ENCODE results near the gene VEZT.
"Not testable (repeated sequence)": the region's sequence is repeated elsewhere in the genome, so short reads cannot be mapped to it uniquely, and the experiment has no call there.

The VEZT gene, protein sequence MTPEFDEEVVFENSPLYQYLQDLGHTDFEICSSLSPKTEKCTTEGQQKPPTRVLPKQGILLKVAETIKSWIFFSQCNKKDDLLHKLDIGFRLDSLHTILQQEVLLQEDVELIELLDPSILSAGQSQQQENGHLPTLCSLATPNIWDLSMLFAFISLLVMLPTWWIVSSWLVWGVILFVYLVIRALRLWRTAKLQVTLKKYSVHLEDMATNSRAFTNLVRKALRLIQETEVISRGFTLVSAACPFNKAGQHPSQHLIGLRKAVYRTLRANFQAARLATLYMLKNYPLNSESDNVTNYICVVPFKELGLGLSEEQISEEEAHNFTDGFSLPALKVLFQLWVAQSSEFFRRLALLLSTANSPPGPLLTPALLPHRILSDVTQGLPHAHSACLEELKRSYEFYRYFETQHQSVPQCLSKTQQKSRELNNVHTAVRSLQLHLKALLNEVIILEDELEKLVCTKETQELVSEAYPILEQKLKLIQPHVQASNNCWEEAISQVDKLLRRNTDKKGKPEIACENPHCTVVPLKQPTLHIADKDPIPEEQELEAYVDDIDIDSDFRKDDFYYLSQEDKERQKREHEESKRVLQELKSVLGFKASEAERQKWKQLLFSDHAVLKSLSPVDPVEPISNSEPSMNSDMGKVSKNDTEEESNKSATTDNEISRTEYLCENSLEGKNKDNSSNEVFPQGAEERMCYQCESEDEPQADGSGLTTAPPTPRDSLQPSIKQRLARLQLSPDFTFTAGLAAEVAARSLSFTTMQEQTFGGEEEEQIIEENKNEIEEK

GRCh38 chr12:95217377-95218149, at the start of gene VEZT, which contains the start of gene FGD6:
TSS of gene VEZT (plus strand) at chr12:95217807. CDS start at chr12:95217851, 44 bp downstream.
TSS of gene FGD6 (minus strand) at chr12:95217467. CDS start at chr12:95217240, 227 bp downstream.
- DNase-seq, result peak; percentile 98

GRCh38 chr12:95168746-95169145, 48.9 kb upstream of the VEZT start:
- DNase-seq, result peak; percentile 32

DNA sequence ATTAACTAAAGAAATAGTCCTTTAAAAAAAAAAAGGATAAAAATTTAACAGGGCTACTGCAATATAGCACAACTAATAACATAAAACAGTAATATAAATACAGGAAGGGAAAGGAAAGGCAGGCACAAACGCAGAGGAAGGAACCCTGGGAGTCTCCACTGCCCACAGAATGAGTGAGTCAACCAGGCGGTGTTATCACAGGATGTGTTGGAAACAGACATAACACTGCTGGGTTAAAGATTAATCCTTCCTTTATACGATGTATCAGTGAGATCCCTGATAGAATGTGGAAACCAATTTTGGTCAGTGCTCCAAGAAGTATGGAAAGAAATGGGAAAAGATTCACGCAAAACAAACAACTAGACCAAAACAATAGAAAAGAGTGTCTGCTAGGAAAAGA, 48.2 kb upstream of the VEZT start:
- peak; percentile 98 for DNase-seq

- DNase-seq, result peak; percentile 86
Measured at GRCh38 chr12:95173392-95174251, 44.0 kb upstream of the VEZT start.

DNA sequence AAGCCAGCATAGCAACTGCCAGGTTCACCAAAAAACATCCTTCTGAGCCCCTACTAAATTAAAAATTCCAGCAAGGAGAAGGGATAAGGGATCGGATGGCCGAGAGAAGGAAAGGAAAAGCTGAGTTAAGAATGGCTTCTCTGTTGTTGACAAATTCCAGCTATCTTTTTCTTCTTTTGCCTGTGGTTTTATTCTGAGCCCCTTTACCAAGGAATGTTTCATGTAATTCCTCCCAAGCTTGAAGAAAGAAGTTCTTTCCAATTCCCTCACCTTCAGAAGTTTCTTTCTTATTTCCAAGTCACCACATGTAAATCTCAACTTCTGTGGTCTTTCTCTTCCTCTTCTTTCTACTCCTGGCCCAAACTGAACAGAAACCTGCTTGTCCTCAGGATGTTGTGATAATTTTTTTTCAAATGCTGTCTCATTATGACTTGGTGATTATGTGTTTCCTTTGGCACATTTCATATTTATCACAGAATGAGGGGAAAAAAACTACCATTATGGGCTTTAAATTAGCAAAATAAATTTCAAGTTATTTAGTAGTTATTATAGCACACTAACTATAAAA, 40.3 kb upstream of the VEZT start:
- no peak for DNase-seq

GRCh38 chr12:95178136-95178535, 39.5 kb upstream of the VEZT start:
- DNase-seq, result no peak

DNA sequence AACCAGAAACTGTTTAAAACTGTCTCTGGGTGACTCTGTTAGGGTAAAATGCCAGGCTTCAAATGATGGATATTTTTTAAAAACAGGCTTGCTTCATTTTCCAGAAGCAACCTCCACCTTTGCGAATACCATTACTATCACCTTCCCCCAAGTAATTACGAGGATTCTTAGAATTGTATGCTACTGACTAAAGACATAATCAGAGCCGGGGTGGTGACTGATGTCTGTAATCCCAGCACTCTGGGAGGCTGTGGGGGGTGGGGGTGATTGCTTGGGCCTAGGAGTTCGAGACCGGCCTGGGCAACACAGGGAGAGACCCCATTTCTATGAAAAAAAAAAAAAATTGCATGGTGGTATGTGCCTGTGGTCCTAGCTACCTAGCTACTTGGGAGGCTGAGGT, 38.6 kb upstream of the VEZT start:
- DNase-seq, result no peak

DNA sequence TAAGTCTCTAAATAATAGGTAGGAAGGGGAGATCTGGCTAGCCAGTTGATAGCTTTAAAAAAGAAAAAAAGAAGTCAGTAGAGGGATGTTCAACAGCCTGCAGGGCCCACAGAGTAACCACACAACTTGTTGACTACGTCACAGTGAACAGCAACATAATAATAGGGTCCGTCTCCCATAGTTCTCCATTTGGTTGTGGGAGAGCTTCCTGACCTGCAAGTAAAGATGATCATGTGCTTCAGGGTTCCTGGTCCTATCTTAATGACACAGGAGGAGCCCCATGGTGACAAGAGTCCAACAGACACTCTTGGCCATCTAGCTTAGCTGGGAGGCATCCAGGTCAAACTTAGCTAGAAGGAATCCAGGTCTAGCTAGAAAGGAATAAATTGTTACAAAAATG, 36.5 kb upstream of the VEZT start:
- DNase-seq, result no peak

DNA sequence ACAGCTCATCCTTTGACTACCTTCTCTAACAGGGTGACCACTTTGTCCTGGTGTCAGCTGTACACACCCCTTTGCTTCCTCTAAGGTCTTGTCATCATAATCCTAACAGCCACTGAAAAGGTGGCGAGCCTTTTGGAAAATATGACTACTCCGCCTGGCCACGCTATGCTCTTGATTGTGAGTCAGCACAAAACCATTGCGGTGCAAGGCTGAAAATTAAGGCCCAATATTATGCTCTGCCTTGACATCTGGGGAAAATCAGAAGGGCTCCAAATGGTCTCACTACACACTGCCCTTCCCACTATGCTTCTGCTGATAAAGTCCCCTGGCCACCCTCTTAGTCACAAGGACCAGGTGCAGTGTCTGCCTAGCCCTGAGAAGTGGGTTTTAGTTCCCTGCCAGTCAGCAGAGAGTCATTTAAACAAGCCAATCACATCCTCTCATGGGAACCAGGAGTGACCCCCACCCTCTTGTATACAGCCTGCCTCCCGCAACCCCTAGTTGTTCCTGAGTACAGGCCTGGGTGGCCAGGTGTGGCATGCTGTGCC, 34.7 kb upstream of the VEZT start:
- no peak for DNase-seq

DNA sequence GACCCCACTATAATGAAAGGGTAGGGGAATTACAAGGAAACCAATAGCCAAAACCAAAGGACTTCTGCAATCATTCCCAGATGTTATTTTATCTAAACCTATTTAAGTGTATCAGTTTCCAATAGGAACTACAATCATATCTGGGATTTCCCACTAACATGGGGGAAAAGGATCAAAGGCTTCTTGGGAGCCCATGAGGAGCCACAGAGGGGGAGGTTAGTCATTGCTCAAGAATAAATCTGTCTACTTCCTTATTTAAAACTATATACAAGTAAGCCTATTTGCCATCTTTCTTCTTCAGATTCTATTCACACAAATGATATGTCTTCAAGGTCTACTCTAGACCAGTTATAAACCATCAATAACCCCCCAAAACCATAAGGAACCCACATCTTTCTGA, 33.5 kb upstream of the VEZT start:
- DNase-seq, result no peak

- DNase-seq, result no peak
Measured at GRCh38 chr12:95185072-95185471, 32.5 kb upstream of the VEZT start.

- no peak for DNase-seq
Measured at GRCh38 chr12:95185854-95186253, 31.8 kb upstream of the VEZT start.

DNA sequence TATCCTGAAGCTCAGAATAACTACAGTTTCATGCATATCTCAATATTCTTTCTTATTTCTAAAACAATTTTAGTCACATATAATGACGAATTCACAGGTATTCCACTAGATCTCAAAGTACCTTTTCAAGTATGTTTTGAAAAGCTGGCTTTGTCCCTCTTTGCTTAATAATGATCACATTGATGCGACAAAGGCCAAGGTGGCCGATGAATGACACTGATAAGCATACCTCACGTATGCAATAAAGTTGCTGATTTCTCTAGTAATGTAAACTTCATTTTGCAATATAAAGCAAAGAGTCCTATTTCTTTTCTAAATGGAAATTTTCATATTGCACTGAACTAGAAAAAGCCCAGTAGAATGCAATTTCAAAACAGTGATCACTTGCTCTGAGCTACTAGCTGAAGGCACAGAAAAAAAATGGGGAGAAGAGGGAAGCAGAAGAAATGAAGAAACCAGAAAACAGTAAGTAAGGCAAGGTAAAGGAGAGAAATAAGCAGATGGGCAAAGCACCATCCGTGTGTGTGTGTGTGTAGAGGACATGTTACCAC, 29.7 kb upstream of the VEZT start:
- no peak for DNase-seq

DNA sequence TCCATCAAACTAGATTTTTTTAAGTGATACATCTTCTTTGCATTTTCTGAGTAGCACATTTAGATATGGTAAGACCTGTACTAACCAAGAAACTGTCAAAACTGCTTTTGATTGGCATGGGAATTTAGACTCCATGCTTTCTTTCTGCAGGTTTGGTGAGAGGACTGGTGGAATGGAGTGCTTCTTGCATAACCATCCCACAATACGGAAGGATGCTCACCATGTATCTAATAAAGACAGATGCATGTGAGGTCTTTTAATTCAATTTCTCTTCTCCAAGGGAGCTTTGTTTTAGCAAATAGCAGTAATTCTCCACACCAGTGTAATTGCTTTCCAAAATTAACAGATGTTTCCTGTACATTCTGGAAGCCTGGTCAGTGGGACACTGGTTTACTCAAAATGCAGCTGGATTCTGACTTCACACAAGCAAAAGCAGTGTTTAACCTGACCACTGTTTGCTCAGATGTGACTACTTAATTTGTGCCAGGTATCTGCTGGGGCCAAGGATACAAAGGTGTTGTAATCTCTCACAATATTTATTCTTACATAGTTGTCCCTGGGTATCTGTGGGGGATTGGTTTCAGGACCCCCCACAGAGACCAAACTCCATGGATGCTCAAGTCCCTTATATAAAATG, 26.4 kb upstream of the VEZT start:
- DNase-seq, result no peak

DNA sequence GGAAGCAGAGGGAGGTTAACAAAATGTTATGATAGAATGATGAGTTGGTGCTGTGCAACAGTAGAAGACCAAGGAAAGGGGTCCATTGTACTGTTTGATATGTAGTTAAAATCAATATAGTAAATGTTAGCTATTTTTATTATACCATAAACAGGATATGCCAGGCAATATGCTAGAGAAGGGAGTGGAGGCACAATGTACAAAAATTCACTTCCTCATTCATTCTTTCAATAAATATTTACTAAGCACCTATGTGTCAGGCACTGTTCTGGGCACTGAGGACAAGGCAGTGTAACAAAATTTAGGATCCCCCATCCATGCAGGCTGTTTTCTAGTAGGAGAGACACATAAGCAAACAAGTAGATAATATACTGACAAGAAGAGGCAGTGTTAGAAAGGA, 25.3 kb upstream of the VEZT start:
- DNase-seq, result no peak

DNA sequence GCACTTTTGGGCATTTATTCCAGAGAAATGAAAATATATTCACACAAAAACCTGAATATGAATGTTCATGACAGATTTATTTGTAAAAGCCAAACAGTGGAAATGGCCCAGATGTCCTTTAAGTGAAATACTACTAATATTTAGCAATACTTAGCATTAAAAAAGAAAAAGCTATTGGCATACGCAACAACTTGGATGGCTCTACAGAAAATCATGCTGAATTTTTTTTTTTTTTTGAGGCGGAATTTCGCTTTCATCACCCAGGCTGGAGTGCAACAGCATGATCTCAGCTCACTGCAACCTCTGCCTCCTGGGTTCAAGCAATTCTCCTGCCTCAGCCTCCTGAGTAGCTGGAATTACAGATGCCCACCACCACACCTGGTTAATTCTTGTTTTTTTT, 24.5 kb upstream of the VEZT start:
- no peak for DNase-seq

- DNase-seq, result no peak
Measured at GRCh38 chr12:95195122-95195521, 22.5 kb upstream of the VEZT start.

- not testable (repeated sequence) for DNase-seq
Measured at GRCh38 chr12:95196875-95197569, 20.6 kb upstream of the VEZT start.

DNA sequence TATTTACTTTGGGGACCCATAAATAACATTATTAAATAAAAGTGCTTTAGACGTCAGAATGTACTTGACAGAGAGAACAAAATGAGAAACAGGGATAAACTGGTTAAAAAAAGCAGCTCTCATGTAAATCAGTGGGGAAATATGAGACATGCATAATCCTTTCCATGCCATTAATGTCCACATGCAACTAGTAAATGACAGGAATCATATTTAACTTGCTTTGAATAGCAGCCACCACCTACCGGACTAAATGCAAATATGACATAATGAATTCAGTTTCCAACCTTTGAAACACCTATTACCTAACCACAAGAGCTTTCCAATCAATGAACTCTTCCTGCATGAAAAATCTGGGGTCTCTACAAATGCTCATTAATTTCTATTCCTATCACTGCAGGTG, 20.0 kb upstream of the VEZT start:
- DNase-seq, result no peak

- DNase-seq, result no peak
Measured at GRCh38 chr12:95198914-95199313, 18.7 kb upstream of the VEZT start.

Measured in kidney glomerular epithelial cell (primary cell).